AG04449 (cell line): ENCODE data around the gene LRP1B.
"Not testable (repeated sequence)": the region's sequence is repeated elsewhere in the genome, so short reads cannot be mapped to it uniquely, and the experiment has no call there.

Experiments used
- CTCF ChIA-PET: fragments of 350-600 bp; formaldehyde crosslinking; extraction: SDS; loops from one replicate; lab custom pipeline; 2021; ENCODE audit warnings: antibody characterized with exemption; lab: Yijun Ruan, JAX
- POLR2A ChIA-PET: fragments of 400-600, 350-600 bp; formaldehyde crosslinking; extraction: SDS; loops from one replicate; lab custom pipeline; 2020; ENCODE audit warnings: antibody characterized with exemption, inconsistent platforms; lab: Yijun Ruan, JAX
- DNase-seq: peaks from one replicate; pipeline ENCODE4 v3.0.0-alpha.2; 2010; ENCODE audit warnings: low read depth, low spot score
- H3K4me3 ChIP-seq: 2 replicates; pipeline ENCODE4 v1.5.1; 2011; ENCODE audit warnings: low read depth, mild to moderate bottlenecking, control low read depth, low read length
- TF ChIP-seq, protein P1 (sequence below): IDR thresholded peaks from one replicate; pipeline ENCODE4 v1.5.1; 2011; ENCODE audit warnings: mild to moderate bottlenecking, moderate library complexity, low read length, control low read depth, inconsistent platforms; ENCODE audit not compliant: insufficient read depth; ENCODE audit errors: missing control alignments

LRP1B gene

DNA sequence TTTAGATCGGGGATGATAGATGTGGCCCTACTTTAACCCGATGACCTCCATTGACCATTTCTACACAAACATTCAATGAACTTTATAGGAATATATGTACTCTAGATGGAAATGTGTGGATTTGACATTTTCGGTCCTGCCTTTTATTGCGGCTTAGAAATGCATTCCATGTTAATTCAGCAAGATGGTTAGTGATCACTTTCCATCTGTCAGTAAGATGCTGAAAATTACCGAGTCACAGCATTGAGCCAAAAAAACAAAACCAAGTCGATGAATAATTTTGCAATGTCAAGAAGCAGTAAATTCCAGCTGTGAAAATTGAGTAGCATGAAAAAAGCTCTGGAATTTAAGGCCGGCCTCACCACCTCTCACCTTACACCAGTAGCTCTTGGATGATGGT lies 1708.1 kb downstream of the LRP1B start:
- TF ChIP-seq, protein P1, sequence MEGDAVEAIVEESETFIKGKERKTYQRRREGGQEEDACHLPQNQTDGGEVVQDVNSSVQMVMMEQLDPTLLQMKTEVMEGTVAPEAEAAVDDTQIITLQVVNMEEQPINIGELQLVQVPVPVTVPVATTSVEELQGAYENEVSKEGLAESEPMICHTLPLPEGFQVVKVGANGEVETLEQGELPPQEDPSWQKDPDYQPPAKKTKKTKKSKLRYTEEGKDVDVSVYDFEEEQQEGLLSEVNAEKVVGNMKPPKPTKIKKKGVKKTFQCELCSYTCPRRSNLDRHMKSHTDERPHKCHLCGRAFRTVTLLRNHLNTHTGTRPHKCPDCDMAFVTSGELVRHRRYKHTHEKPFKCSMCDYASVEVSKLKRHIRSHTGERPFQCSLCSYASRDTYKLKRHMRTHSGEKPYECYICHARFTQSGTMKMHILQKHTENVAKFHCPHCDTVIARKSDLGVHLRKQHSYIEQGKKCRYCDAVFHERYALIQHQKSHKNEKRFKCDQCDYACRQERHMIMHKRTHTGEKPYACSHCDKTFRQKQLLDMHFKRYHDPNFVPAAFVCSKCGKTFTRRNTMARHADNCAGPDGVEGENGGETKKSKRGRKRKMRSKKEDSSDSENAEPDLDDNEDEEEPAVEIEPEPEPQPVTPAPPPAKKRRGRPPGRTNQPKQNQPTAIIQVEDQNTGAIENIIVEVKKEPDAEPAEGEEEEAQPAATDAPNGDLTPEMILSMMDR: no peak
- CTCF ChIA-PET: no interaction called here
- no peak overlapping the region for H3K4me3 ChIP-seq
- POLR2A ChIA-PET: no interaction called here
- no peak for DNase-seq

DNA sequence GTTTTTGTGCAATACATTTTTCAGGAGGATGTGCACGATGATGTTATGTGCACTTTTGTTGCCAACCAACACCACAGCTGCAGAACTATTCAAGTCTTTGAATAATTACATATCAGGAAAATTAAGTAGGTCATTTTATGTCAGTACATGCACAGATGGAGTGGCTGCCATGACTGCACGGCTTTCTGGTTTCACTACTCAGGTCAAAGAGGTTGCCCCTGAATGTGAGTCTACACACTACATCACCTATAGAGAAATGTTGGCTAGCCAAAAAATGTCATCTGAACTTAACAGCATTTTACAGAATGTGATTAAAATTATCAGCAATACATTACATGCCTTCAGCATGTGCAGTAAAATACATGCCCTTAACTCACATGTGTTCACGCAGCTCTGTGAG lies 1713.3 kb downstream of the LRP1B start:
- ChIA-PET CTCF (no interaction called here), POLR2A (no interaction called here)
- no peak overlapping the region for H3K4me3 ChIP-seq
- DNase-seq: no peak
- TF ChIP-seq, protein P1: no peak

DNA sequence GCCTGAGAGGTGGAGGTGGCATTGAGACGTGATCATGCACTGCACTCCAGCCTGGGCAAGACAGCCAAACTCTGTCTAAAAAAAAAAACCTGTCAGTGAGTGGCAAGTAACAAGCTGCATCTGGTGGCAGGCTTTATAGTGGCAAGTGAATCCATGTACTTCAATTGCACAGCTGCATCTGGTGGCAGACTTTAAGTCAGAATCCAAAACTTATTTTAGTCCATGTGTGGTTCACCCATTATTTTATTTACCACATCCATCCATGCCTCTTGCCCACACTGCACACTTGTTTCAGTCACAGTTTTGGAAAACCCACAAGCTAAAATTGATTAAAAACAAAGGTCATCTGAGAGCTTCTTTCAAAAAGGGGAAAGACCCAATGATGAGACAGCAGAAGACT lies 1714.2 kb downstream of the LRP1B start:
- CTCF ChIA-PET: no interaction called here

DNA sequence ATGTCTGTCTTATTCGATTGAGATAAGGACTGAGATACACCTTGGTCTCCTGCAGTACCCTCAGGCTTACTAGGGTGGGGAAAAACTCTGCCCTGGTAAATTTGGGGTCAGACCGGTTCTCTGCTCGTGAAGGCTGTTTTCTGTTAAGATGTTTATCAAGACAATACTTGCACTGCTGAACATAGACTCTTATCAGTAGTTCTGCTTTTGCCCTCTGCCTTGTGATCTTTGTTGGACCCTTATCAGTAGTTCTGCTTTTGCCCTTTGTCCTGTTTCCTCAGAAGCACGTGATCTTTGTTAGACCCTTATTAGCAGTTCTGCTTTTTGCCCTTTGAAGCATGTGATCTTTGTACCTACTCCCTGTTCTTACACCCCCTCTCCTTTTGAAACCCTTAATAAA lies 1715.8 kb downstream of the LRP1B start:
- DNase-seq, CTCF ChIA-PET, H3K4me3 ChIP-seq: not testable (repeated sequence)

More for the DNA sequence above, 1714.2 kb downstream of the LRP1B start:
- H3K4me3 ChIP-seq: no peak overlapping the region
- no peak for DNase-seq
- TF ChIP-seq, protein P1: no peak
- POLR2A ChIA-PET: no interaction called here

DNA sequence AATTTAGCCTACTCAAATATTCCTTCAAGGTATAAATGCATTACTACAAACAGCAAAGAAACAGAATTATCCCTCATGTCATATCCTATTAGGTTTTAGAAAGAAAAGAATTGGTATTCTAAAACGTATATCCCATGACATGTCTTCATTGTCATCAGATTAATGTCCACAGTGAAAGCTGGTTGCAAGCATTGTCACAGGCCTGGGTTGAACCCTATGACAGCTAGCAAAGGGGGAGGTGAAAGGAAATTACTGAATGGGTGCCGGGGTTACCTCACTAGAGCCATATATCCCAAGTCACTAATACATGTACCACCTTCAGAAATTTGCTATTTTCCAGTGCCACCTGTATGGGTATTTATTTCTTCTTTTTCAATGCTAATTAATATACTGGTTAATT lies 1720.1 kb downstream of the LRP1B start:
- no peak overlapping the region for H3K4me3 ChIP-seq
- TF ChIP-seq, protein P1: no peak
- no peak for DNase-seq
- ChIA-PET POLR2A (no interaction called here), CTCF (no interaction called here)

More for the DNA sequence above, 1715.8 kb downstream of the LRP1B start:
- POLR2A ChIA-PET: not testable (repeated sequence)

DNA sequence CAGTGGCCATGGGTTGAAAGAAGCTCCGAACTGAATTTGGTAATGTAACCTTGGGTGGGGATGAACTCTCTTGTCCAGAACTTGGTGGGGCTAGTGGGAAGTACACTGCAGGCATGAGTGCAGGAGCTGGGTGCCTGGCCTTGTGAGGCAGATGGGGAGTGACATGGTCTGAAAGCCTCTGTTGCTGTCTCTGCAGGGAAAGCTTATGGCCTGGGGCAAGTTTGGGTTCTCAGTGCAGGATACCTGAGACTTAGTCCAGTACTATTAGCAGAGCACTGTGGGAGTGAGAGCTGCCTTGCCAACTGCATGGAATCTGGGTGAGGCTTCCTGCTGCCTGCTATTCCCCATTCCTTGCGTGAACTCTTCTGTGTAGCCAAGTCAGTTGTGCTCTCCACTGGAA lies 1729.8 kb downstream of the LRP1B start:
- no peak for DNase-seq
- TF ChIP-seq, protein P1: no peak
- H3K4me3 ChIP-seq: no peak overlapping the region
- ChIA-PET POLR2A (no interaction called here), CTCF (no interaction called here)

DNA sequence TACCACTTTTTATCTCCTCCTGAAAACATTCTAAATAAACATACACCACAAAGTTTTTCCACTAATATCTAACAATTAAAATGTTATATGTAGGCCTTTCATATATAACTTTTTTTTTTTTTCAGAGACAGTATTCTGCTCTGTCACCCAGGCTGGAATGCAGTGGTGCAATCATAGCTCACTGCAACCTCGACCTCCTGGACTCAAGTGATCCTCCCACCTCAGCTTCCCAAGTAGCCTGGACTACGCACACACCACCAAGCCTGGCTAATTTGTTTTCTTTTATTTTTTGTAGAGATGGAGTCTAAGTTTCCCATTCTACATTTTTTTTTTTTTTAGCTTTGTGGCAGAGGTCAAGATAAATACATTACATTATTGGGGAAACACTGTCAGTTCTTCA lies 1738.0 kb downstream of the LRP1B start:
- ChIA-PET CTCF (no interaction called here), POLR2A (no interaction called here)
- no peak for DNase-seq
- TF ChIP-seq, protein P1: no peak
- no peak overlapping the region for H3K4me3 ChIP-seq
